Embryonic facial prominence (tissue), 1 donor: ENCODE results near the gene FAHD2B.
"Not testable (repeated sequence)": the region's sequence is repeated elsewhere in the genome, so short reads cannot be mapped to it uniquely, and the experiment has no call there.

ENCODE experiments used
- DNase-seq: peaks from one replicate; pipeline ENCODE4 v3.0.0-alpha.2; 2016; ENCODE audit errors: extremely low spot score

Gene FAHD2B, protein sequence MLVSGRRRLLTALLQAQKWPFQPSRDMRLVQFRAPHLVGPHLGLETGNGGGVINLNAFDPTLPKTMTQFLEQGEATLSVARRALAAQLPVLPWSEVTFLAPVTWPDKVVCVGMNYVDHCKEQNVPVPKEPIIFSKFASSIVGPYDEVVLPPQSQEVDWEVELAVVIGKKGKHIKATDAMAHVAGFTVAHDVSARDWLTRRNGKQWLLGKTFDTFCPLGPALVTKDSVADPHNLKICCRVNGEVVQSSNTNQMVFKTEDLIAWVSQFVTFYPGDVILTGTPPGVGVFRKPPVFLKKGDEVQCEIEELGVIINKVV

DNA sequence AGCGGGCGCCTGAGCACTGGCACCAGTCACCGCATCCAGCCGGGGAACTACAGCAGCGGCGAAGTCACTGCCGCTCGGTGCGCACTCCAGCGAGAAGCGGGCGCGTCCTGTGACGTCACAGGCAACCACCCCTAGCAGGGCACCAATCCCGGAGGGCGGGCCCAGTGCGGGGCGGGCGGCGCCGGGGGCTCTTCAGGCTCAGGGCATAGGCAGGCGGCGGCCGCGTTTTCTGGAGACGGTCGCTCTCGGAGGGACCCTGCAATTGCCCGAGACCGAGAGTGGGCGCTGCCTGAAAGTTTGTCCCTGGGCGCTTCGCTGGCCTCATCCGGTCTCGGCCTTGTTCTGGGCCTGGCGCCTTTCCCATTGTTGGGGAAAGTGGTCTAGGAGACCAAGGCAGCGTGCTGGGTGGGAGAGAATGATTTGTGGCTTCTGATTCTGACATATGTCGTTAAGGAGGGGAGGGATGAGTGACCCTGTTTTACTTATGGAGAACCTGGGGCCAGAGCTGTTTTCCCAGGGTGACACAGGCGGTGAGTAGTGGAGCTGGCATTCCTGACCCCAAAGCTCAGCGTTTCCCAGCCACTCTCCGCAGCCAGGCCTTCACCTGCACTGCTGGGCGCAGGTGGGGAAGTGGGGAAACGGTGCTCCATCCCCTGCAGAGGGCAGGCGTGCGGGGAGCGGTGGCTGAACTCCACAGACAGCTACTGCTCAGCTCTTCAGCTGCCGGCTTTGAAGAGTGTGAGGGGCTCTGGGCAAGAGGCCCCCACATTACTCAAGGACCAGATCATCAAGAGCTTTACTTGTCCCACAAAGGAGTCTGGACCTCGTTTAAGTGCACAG lies at the start of gene FAHD2B:
Gene FAHD2B, minus strand, starts transcription at position 111 of the 840 bp plus-strand sequence. CDS start 3,176 bp downstream, outside the sequence.
- DNase-seq: not testable (repeated sequence)

DNA sequence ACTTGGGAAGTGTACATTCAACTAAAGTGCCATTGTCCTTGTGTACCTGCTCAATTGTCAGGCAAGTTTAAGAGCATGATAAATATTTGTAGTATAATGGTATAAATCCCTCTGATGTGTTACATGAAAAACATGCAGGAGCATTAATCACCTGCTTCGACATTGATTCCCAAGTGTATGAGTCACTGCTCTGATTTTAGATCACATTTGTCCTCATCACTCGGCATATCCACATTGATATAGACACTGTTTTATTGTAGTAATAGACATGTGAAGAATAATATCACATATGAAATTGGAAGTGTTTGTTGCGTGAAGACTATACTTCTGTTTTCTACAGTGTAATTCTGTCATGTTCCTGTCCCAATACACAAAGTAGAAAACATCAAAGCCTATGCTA lies 49.3 kb upstream of the FAHD2B start:
- DNase-seq: not testable (repeated sequence)

DNA sequence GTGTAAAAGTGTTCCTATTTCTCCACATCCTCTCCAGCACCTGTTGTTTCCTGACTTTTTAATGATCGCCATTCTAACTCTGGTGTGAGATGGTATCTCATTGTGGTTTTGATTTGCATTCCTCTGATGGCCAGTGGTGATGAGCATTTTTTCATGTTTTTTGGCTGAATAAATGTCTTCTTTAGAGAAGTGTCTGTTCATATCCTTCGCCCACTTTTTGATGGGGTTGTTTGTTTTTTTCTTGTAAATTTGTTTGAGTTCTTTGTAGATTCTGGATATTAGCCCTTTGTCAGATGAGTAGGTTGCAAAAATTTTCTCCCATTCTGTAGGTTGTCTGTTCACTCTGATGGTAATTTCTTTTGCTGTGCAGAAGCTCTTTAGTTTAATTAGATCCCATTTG lies 34.4 kb upstream of the FAHD2B start:
- not testable (repeated sequence) for DNase-seq

DNA sequence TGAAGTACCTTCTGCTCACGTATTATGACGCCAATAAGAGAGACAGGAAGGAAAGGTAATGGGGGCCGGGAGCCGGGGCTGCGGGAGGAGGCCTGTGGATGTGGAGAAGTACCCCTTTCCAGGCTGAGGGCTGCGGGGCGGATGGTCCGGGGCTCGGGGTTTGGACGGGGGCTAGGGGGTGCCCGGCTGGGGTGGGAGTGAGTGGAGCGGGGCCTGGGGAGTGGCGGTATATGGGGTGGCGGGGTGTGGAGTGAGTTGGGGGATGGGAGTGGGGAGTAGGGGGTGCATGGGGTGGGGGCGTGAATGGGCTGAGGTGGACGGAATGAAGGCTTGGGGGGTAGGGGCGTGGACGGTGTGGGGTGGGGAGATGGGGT lies 19.2 kb upstream of the FAHD2B start:
- not testable (repeated sequence) for DNase-seq

DNA sequence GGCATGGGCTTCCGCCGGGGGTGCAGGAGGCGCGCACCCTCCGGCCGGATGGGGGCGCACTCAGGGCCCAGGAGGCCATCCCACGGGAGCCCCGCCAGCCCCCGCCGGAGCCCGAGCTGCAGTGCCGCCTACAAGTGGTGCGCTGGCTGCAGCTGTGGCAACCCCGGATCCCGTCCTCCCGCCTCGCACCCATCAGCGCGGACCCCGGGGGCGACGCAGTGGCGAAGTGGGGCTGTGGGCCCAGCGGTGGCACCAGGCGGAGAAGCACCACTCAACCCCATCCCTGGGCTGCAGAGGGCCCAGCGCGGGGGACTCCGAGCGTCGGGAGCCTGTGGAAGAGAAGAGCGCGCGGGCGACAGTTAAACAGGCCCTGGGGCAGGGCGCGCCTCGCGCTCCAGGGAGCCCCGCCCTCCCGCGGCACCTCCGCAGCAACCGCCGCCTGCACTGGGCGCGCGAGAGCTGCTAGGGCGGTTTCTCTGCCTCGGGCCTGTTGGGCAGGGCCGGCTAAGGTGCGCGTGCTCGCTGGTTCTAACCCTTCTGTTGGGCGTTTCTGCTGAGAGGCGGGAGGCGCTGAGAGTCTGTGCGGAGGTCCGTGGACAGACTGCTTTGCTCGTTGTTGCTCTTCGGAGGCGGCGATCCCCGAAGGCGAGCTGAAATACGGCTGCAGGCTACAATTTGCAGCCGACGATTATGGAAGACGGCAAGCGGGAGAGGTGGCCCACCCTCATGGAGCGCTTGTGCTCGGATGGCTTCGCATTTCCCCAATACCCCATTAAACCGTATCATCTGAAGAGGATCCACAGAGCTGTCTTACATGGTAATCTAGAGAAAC lies 18.6 kb upstream of the FAHD2B start, which contains the start of gene ANKRD36:
Gene ANKRD36, plus strand, starts transcription at position 104 of the 832 bp plus-strand sequence. Its CDS starts 587 bp downstream, at position 691.
- peak; percentile 8 for DNase-seq

DNA sequence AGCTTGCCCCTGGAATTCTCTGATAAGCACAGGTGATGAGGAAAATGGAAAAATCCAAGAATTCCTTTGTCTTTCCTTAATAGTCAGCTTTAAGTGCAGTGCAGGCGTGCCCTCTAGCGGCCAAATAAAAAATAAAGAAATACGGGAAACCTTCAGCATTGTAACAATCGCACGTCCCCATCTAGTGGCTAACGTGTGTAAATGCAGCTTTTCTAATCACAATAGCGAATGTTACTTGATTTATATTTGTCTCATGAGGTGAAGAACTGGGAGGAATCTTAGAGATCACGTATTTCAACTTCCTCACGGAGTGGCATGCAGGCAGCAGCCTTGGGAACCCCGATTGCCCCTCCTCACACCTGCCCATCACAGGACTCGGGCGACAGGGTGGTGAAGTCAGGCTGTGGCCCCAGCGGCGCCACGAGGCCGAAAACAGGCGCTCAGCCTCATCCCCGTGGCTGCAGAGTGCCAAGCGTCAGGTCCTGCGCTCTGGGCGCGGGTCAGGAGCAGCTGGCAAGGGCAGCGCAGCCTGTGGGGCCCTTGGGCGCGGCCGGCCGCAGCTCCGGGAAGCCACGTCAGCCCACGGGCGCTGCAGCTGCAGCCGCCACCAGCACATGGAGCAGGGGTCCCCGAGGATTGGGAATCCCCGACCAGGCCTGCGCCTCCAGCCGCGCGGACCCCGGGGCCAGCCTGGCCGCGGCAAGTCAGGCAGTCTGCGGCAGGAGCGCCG lies 17.8 kb upstream of the FAHD2B start:
- DNase-seq: peak; percentile 9

DNA sequence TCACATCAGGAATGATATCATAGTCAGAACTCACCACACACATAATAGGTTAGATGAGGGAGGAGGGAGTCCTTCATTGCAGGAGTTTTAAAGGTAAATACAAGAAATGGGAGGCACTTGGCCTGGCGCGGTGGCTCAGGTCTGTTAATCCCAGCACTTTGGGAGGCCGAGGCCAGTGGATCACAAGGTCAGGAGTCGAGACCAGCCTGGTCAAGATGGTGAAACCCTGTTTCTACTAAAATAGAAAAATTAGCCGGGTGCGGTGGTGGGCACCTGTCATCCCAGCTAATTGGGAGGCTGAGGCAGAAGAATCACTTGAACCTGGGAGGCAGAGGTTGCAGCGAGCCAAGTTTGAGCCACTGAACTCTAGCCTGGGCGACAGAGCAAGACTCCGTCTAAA lies 16.6 kb upstream of the FAHD2B start:
- DNase-seq: not testable (repeated sequence)

DNA sequence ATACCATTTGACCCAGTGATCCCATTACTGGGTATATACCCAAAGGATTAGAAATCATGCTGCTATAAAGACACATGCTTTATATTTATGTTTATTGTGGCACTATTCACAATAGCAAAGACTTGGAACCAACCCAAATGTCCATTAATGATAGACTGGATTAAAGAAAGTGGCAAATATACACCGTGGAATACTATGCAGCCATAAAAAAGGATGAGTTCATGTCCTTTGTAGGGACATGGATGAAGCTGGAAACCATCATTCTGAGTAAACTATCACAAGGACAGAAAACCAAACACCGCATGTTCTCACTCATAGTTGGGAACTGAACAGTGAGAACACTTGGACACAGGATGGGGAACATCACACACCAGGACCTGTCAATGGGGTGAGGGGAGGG lies 12.2 kb upstream of the FAHD2B start:
- not testable (repeated sequence) for DNase-seq

DNA sequence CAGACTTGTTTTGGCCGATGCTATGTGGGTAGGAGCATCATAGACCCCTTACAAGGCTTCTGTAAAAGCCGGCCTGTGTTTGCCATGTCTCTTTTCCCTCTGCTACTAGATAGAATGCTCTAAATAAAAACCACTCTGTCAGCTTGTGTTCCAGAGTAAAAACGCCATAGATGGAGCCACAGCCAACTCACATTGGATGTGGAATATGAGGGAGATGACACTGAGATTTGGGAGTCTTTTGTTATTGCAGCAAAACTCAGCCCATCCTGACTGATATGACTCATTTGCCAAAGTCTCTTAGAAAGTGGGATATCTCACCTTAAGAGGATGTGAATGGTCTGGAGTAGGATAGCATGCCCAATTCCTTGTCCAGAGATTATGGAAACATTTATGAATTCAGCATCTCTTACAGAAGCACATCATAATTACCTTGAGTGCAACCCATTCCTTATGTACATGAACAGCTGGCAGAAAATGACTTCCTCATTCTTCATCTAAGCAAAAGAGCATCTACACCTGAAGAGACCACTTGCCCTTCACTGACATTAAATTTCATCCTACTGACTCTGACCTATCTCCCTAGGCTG lies 4.2 kb upstream of the FAHD2B start:
- DNase-seq: not testable (repeated sequence)

DNA sequence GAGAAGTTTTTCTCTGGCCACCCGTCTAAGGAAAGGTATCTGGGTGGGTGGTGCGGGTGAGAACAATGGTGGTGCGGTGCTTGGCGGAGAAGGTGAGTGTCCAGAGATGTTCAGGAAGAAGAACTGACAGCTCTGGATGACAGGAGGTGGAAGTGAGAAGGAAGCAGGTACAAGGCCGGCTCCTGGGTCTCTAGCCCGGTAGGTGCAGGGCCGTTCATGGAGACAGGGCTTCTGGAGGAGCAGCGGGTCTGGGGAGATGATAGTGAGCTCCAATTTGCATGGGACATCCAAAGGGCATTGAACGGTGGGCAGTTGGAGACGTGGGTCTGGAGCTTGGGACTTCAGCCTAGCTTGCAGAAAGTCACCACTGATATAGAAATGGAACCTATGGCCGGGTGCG lies 979 bp upstream of the FAHD2B start:
- DNase-seq: no peak

DNA sequence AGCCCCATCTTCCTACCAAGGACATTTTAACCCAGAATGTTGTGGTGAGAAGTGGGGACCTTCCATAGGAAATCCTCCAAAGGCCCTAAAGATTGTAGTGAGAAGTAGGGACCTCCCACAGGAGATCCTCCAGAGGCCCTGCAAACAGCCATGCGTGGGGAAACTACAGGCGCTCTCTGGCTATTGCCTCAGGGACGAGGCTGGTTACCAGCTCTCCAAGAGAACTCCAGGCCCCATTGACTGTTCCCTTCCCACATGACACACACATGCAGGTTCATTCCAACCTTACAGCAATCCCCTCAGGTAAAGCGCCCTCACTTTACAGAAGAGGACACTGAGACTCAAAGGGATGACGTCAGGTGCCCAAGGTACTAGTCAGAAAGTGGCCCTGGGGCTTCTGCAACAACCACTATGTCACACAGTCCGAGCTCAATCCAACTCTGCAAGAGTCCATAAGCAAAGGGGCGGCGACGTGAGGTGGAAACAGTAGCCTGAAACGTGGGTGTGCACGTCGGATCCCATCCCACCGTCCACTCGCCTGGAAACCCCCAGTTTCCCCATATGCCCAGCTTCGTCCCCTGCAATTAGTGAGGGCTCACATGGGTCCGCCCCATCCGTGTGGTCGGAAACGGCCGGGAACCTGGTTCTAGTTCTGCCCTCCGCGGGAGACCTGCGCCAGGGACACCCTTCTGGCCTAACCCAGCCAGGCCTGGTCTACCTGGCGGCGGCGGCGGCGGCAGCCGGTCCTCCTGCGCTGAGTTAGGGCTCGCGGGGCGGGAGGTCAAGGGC lies 505 bp downstream of the FAHD2B start:
- DNase-seq: not testable (repeated sequence)

DNA sequence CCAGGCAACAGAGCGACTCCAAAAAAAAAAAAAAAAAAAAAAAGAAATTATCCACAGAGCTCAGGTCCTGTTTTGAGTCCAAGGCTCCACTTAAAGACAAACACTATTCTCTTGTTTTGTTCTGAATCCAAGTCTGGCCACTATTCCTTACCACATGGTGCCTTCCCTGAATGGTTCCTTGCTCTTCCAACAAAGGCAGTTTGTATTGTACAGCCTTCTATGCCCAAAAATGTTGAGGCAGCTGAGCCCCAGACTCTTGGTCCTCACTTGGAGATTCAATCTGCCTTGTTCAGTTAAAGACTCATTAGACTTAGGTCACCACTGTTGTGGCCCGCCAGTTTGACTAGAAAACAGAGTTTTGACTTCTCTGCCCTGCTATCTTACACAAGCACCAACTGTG lies 1.7 kb downstream of the FAHD2B start:
- DNase-seq: not testable (repeated sequence)

DNA sequence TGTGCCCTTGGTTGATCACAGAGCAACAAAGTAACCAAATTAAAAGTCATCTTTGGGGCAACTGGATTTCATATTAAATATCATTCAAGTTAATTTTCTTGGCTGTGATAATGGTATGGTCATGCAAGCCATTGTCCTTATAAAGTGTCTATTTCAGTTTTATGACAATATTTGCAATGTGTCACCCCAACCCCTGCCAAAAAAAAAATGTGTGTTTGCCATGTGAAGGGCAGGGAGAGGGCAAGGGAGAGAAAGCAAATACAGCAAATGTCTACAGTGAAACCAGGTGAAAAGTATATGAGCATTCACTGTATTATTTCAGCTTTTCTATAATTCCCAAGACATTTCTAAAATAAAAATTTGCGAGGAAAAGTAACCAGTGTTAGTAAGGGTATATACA lies 6.0 kb downstream of the FAHD2B start:
- not testable (repeated sequence) for DNase-seq

DNA sequence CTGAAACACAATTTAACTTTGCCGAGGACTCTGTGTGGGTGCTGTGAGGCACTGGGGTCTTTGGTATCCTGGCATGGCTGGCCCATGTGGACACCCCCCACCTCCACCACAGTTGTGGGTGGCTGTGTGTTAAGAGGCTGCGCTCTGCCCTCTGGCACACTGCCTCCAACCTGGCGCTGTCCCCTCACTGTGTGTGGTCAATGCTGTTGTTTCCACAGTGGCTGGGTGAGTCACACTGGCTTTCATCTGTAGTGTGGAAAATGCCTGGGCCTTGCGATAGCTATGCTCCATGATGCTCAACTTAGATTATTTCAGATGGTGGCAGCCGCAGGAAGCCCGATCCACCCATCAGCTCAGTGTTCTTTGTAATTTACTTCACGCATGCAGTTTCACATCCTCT lies 9.6 kb downstream of the FAHD2B start:
- not testable (repeated sequence) for DNase-seq

DNA sequence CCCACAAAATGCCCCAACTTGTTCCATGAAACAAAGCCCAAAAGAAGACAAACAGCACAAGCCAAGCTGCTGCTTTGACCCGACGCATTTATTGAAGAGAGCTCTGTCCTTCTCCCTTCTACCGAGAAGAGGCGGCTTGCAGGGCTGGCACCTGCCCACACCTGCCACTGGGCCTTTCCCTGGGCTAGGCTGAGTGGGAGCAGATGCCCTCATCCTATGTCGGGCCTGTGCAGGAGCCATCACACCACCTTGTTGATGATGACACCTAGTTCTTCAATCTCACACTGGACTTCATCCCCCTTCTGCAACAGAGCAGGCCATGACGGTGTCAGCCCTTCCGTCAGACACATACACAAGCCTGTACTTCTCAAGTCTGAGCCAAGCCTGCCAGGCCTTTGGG lies 11.2 kb downstream of the FAHD2B start:
- not testable (repeated sequence) for DNase-seq

DNA sequence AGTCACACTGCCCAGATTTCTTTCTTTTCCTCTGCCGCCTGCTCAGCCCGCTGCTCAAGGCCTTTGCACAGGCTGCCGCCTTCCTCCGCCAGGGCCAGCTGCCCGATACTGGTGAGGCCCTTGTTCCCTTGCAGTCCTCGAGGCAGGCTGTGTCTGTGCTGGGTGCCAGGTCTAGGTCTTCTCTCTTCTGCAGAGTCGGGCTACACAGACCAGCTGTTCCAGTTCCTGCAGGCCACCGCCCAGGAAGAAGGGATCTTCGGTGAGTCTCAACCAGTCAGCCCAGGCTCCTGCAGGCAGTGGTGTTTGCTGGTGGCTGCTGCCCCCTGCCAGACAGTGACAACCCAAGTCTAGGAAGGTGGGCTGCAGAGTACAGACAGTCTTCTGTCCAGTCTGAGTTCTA lies 12.5 kb downstream of the FAHD2B start:
- DNase-seq: not testable (repeated sequence)

DNA sequence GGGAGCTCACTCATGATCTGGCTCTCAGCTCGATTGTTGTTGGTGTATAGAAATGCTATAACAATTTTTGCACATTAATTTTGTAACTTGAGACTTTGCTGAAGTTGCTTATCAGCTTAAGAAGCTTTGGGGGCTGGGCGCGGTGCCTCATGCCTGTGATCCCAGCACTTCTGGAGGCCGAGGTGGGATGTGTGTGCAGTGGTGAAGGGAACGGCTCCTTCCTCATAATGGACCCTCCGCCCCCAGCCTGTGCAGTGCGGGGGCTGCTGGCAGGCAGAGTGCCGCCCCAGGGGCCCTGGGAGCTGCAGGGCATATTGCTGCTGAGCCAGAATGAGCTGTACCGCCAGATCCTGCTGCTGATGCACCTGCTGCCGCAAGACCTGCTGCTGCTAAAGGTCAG lies 13.8 kb downstream of the FAHD2B start:
- not testable (repeated sequence) for DNase-seq

DNA sequence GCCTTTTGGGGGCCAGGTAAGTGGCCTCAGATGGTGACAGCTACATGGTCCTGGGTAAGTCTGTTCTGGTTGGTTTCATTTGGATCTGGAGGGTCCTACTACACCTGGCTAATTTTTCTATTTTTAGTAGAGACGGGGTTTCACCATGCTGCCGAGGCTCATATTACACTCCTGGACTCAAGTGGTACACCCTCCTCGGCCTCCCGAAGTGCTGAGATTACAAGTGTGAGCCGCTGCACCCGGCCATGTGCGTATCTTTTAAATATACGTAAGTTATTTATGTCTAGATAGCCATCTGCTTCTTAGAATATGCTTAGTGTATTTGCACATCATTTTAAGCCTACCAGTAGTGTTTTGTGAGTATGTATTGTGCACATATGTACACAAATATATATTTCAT lies 17.5 kb downstream of the FAHD2B start:
- not testable (repeated sequence) for DNase-seq

DNA sequence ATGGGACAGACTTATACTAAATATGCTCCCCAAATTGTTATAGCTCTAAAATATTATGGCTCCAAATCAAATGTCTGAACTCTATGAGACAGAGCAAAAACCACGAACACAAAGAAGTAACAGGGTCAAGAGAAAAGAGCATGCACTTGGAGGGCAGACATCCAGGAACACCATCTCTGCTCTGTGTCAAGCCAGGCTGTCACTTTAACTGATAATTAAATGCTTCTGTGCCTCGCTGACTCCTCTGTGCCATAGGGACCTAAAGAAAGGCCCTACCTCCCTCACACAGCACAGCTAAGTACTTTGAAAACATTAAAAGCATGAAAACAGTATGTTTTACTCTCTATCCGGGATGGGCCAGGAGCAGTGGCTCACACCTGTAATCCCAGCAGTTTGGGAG lies 23.8 kb downstream of the FAHD2B start:
- DNase-seq: not testable (repeated sequence)

DNA sequence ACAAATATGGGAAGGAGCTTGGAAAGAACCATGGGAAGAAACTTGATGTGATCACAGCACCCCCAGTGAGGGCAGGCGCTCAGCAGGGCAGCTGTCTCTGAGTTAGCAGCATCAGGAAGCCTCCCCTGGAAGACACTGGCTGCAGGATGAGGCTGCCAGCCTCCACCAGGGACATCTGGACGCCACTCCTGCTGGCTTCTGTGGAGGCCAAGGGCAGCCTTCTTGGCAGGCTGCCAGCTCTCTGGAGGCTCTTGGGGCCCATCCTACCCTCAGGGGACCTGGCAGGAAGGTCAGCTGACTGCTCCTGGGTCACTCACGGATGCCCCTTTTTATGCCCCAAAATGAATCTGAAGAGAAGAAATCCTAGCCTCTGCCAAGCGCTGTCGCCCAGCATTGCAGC lies 26.0 kb downstream of the FAHD2B start:
- not testable (repeated sequence) for DNase-seq
